RWPE1 (cell line): ENCODE results near the gene RGS18.
"Not testable (repeated sequence)": the region's sequence is repeated elsewhere in the genome, so short reads cannot be mapped to it uniquely, and the experiment has no call there.

Experiments
- CTCF ChIA-PET: fragments of 350-600 bp; sonication (Branson Sonifier 250); formaldehyde crosslinking; extraction: SDS; loops from one replicate; lab custom pipeline; 2021; lab: Yijun Ruan, JAX
- POLR2A ChIA-PET: fragments of 400-600 bp; formaldehyde crosslinking; extraction: SDS; loops from one replicate; lab custom pipeline; 2020; ENCODE audit warnings: antibody characterized with exemption; ENCODE audit not compliant: low non-redundant PET; lab: Yijun Ruan, JAX
- DNase-seq: peaks from one replicate; pipeline ENCODE4 v3.0.0; 2012; ENCODE audit warnings: low spot score
- H3K27ac ChIP-seq: fragments of 450-650 bp; 2 replicates; pipeline ENCODE4 v1.5.1; 2017
- CTCF ChIP-seq: fragments of 450-650 bp; conservative IDR thresholded peaks from 2 replicates; pipeline ENCODE4 v1.5.1; 2017; ENCODE audit warnings: low read depth, mild to moderate bottlenecking

RGS18 gene

DNA sequence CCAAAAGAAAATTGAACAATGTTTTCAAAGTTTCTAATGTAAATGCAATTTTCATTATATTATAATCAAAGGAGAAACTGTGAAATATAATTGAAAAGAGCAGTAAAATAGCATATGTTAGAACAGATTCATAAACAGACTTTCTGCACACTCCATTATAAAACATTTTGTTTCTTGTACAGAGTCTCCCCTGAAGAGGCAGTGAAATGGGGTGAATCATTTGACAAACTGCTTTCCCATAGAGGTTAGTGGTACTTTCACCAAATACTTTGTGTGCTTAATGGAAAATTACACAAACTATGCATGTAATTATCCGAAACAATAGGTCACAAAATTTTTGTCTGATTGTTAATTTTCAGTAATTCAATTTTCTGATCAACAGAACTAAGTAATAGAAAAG, 1.9 kb downstream of the RGS18 start:
- no peak for TF ChIP-seq CTCF
- H3K27ac ChIP-seq: no peak overlapping the region
- POLR2A ChIA-PET: no interaction called here
- no peak for DNase-seq
- CTCF ChIA-PET: no interaction called here

GRCh38 chr1:192161976-192162375, 3.7 kb downstream of the RGS18 start:
- ChIA-PET CTCF (interaction anchor here (0.7 kb wide), 1 partner anchor 774 kb away, joined by 3 read pairs; no protein-coding TSS in a partner anchor), POLR2A (no interaction called here)
- TF ChIP-seq CTCF: no peak
- DNase-seq: no peak
- H3K27ac ChIP-seq: no peak overlapping the region

- ChIA-PET POLR2A (no interaction called here), CTCF (no interaction called here)
- TF ChIP-seq CTCF: no peak
- H3K27ac ChIP-seq: no peak overlapping the region
- no peak for DNase-seq
Measured at GRCh38 chr1:192162376-192162775, 4.1 kb downstream of the RGS18 start.

DNA sequence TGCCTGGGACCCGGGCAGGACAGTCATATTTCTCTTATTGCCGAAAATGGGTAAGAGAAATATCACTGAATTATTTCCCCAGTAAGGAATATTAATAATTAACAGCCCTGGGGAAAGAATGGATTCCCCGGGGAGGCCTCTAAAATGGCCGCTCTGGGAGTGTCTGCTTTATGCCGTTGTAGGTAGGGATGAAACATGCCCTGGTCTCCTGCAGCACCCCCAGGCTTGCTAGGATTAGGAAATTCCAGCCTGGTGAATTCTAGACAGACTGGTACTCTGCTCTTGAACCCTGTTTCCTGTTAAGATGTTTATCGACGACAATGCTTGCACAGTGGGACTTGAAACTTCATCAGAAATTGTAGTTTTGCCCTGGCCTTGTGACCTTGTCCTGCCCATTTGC, 6.7 kb downstream of the RGS18 start:
- CTCF ChIA-PET, POLR2A ChIA-PET, DNase-seq, H3K27ac ChIP-seq: not testable (repeated sequence)

- CTCF ChIA-PET: no interaction called here
- POLR2A ChIA-PET: no interaction called here
- no peak for TF ChIP-seq CTCF
- no peak overlapping the region for H3K27ac ChIP-seq
- DNase-seq: no peak
Measured at GRCh38 chr1:192167011-192167410, 8.7 kb downstream of the RGS18 start.

GRCh38 chr1:192167911-192168700, 9.8 kb downstream of the RGS18 start:
- POLR2A ChIA-PET: no interaction called here
- no peak for TF ChIP-seq CTCF
- DNase-seq: no peak
- CTCF ChIA-PET: interaction anchor here (0.7 kb wide), 1 partner anchor 68 kb away, joined by 3 read pairs; no protein-coding TSS in a partner anchor
- no peak overlapping the region for H3K27ac ChIP-seq

- CTCF ChIA-PET: no interaction called here
- no peak overlapping the region for H3K27ac ChIP-seq
- TF ChIP-seq CTCF: no peak
- POLR2A ChIA-PET: no interaction called here
- no peak for DNase-seq
Measured at GRCh38 chr1:192168964-192169363, 10.7 kb downstream of the RGS18 start.
